GM23338 (cell line): ENCODE measurements around the gene KCNIP3. TPM values are rescaled to one million over a fixed set of nuclear protein-coding genes. Genes with fewer than 3 reads are reported as not detected.

ENCODE experiments used
- ATAC-seq: fragments of 200-7000 bp; cut with Tn5 transposase; 3 replicates; pipeline ENCODE4 v1.9.1; 2020
- DNase-seq: peaks from one replicate; pipeline ENCODE4 v3.0.0-alpha.2; 2015; ENCODE audit warnings: low spot score
- H2AFZ ChIP-seq: fragments of 200-600 bp; sonication (generic); 2 replicates; pipeline ENCODE4 v1.8.0; 2016; ENCODE audit warnings: antibody characterized with exemption, mild to moderate bottlenecking, moderate library complexity
- H3F3A ChIP-seq: fragments of 200-600 bp; sonication (generic); replicated peaks from 2 replicates; pipeline ENCODE4 v1.8.0; 2017; ENCODE audit warnings: antibody characterized with exemption, mixed run types, low read depth
- H3K27ac ChIP-seq: fragments of 200-600 bp; sonication (generic); 2 replicates; pipeline ENCODE4 v1.6.1; 2016; ENCODE audit warnings: low read depth
- H3K27me3 ChIP-seq: fragments of 200-600 bp; sonication (generic); 2 replicates; pipeline ENCODE4 v1.8.0; 2016; ENCODE audit warnings: mild to moderate bottlenecking, mixed run types, moderate library complexity; ENCODE audit not compliant: insufficient read depth
- H3K36me3 ChIP-seq: fragments of 200-600 bp; sonication (generic); 2 replicates; pipeline ENCODE4 v1.8.0; 2016; ENCODE audit warnings: mild to moderate bottlenecking; ENCODE audit not compliant: insufficient read depth
- H3K4me1 ChIP-seq: fragments of 200-600 bp; sonication (generic); 2 replicates; pipeline ENCODE4 v1.8.0; 2016; ENCODE audit warnings: mild to moderate bottlenecking, moderate library complexity; ENCODE audit not compliant: insufficient read depth
- H3K4me2 ChIP-seq: fragments of 200-600 bp; sonication (generic); 2 replicates; pipeline ENCODE4 v1.7.1; 2017; ENCODE audit warnings: mixed run types
- H3K4me3 ChIP-seq: fragments of 200-600 bp; sonication (generic); 2 replicates; pipeline ENCODE4 v1.6.1; 2016; ENCODE audit warnings: mixed run types
- H3K79me2 ChIP-seq: fragments of 200-600 bp; sonication (generic); replicated peaks from 2 replicates; pipeline ENCODE4 v1.8.0; 2017; ENCODE audit warnings: mild to moderate bottlenecking; ENCODE audit not compliant: insufficient read depth
- H3K9me2 ChIP-seq: fragments of 200-600 bp; sonication (generic); 2 replicates; pipeline ENCODE4 v1.8.0; 2017; ENCODE audit not compliant: insufficient read depth
- H4K20me1 ChIP-seq: fragments of 200-600 bp; sonication (generic); replicated peaks from 2 replicates; pipeline ENCODE4 v1.8.0; 2017; ENCODE audit warnings: mild to moderate bottlenecking; ENCODE audit not compliant: insufficient read depth
- H3K27ac Mint-ChIP-seq: 2 replicates; pipeline ENCODE4 v1.8.0; 2020; ENCODE audit warnings: inconsistent platforms, mild to moderate bottlenecking, moderate library complexity, mixed read lengths
- H3K27me3 Mint-ChIP-seq: 3 replicates; pipeline ENCODE4 v1.8.0; 2022; ENCODE audit warnings: low read depth, mild to moderate bottlenecking, moderate library complexity, mixed read lengths, inconsistent platforms; ENCODE audit not compliant: insufficient read depth, poor library complexity
- H3K36me3 Mint-ChIP-seq: 3 replicates; pipeline ENCODE4 v1.8.0; 2021; ENCODE audit warnings: low read depth, mild to moderate bottlenecking, inconsistent platforms, moderate library complexity, mixed read lengths
- H3K4me1 Mint-ChIP-seq: 3 replicates; pipeline ENCODE4 v1.8.0; 2020; ENCODE audit warnings: mild to moderate bottlenecking, inconsistent platforms, mixed read lengths
- H3K4me3 Mint-ChIP-seq: 3 replicates; pipeline ENCODE4 v1.8.0; 2021; ENCODE audit warnings: moderate library complexity, mild to moderate bottlenecking, inconsistent platforms, mixed read lengths
- H3K9me3 Mint-ChIP-seq: 3 replicates; pipeline ENCODE4 v1.8.0; 2020; ENCODE audit warnings: moderate library complexity, mild to moderate bottlenecking, inconsistent platforms, mixed read lengths
- CREB1 ChIP-seq: fragments of 250-450 bp; sonication (Bioruptor Pico); IDR thresholded peaks from 2 replicates; pipeline ENCODE4 v1.5.0; 2020; ENCODE audit warnings: low read depth, mild to moderate bottlenecking, moderate library complexity
- CTCF ChIP-seq, 2 experiments: fragments of 200-600 bp in 1 of 2; sonication (generic) in 1 of 2; conservative IDR thresholded peaks; 2 replicates each; pipeline versions ENCODE4 v1.5.1 to v1.6.1; 2016 to 2017; ENCODE audit warnings: antibody characterized with exemption in 2 of 2, low read depth in 2 of 2, mild to moderate bottlenecking in 2 of 2, moderate library complexity in 1 of 2
- EZH2 ChIP-seq: fragments of 200-600 bp; sonication (generic); IDR thresholded peaks from one replicate; pipeline ENCODE4 v1.8.0; 2017; ENCODE audit warnings: antibody characterized with exemption, mild to moderate bottlenecking, low read depth; ENCODE audit not compliant: unreplicated experiment
- EZH2phosphoT487 ChIP-seq: fragments of 200-600 bp; sonication (generic); IDR thresholded peaks from one replicate; pipeline ENCODE4 v1.8.1; 2018; ENCODE audit warnings: antibody characterized with exemption; ENCODE audit not compliant: unreplicated experiment
- JUNB ChIP-seq: IDR thresholded peaks from one replicate; pipeline ENCODE4 v1.6.1; 2016; ENCODE audit warnings: antibody characterized with exemption; ENCODE audit not compliant: unreplicated experiment
- POLR2AphosphoS5 ChIP-seq: IDR thresholded peaks from 2 replicates; pipeline ENCODE4 v1.6.1; 2016; ENCODE audit warnings: antibody characterized with exemption, low read depth
- STAT1 ChIP-seq: IDR thresholded peaks from one replicate; pipeline ENCODE4 v1.6.1; 2016; ENCODE audit warnings: antibody characterized with exemption; ENCODE audit not compliant: unreplicated experiment
- ZNF114 ChIP-seq: fragments of 250-450 bp; sonication (Bioruptor Pico); IDR thresholded peaks from 2 replicates; pipeline ENCODE4 v1.5.0; 2020; ENCODE audit warnings: mild to moderate bottlenecking, moderate library complexity
- ZNF331 ChIP-seq: fragments of 250-450 bp; sonication (Bioruptor Pico); IDR thresholded peaks from 2 replicates; pipeline ENCODE4 v1.5.0; 2020; ENCODE audit warnings: low read depth, mild to moderate bottlenecking, moderate library complexity
- polyA plus RNA-seq: library from polyadenylated mRNA; unstranded; fragments of >200 nt; fragmentation: Nextera tagmentation; extraction: Ambion mirVana; gene quantifications from 2 replicates; pipeline ENCODE4 v1.2.1, GENCODE V29; 2016
- total RNA-seq: library from RNA; depleted of rRNA; stranded (reverse); fragments of >200 nt; shearing (Covaris generic); gene quantifications from 2 replicates; pipeline ENCODE4 v1.2.3, GENCODE V29; 2014
- TF ChIP-seq, protein P1 (sequence below): IDR thresholded peaks from one replicate; pipeline ENCODE4 v1.6.1; 2018; ENCODE audit warnings: antibody characterized with exemption; ENCODE audit not compliant: unreplicated experiment

KCNIP3 gene
- total and polyA plus RNA-seq, 2 experiments from 2014 or later: 0.32 to 0.83 TPM

DNA sequence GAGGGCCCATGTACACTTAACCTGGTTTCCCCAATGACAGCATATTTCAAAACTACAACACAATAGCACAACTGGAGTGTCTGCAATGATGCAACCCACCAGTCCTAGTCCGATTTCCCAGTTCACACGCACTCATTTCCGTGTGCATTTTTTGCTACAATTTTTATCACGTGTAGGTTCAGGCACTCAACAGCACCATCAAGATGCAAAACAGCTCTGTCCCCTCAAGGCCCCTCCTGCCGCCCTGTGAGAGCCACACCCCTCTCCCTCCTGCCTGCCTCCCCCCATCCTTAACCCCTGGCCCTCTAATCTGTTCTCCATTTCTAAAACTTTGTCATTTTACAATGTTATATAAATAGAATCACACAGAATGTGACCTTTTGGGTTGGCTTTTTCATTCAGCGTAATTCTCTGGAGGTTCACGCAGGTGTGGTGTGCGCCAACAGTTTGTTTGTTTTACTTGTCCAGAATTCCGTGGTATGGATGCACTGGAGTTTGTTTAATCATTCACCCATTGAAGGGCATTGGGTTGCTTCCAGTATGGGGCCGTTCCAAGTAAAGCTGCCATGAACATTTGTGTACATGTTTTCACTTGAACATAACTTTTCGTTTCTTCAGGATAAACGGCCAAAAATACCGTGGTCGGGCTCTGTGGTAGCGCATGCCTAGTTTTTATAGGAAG is 8.4 kb downstream of the KCNIP3 start:
- no peaks in the 10 kb centered on the region for H3K4me1 ChIP-seq
- Mint-ChIP-seq H3K27ac (no peak overlapping the region), H3K27me3 (peaks cover 5% of the 10 kb centered on the region), H3K9me3 (no peaks in the 10 kb centered on the region), H3K4me3 (no peak overlapping the region), H3K4me1 (peaks cover 3% of the 10 kb centered on the region; the same call in 2 of the 3 replicates), H3K36me3 (no peaks in the 10 kb centered on the region)
- DNase-seq (no peak), ATAC-seq (no peak)
- H3K36me3 ChIP-seq: no peaks in the 10 kb centered on the region
- H3K79me2 ChIP-seq: no peaks in the 10 kb centered on the region
- H3K4me2 ChIP-seq: no peak overlapping the region
- no peaks in the 10 kb centered on the region for H4K20me1 ChIP-seq
- H3K9me2 ChIP-seq: no peaks in the 10 kb centered on the region
- H2AFZ ChIP-seq: no peak overlapping the region
- no peak overlapping the region for H3K4me3 ChIP-seq
- TF ChIP-seq JUNB (no peak), ZNF114 (CRISPR knock-in tag) (no peak), EZH2 (no peak), STAT1 (no peak), ZNF331 (CRISPR knock-in tag) (no peak), CREB1 (CRISPR knock-in tag) (no peak), EZH2phosphoT487 (no peak), CTCF (conservative IDR thresholded peaks at IDR 0.05; ENCODE audit: low read depth in 2 of 2) (no peak), POLR2AphosphoS5 (no peak)
- TF ChIP-seq, protein P1, sequence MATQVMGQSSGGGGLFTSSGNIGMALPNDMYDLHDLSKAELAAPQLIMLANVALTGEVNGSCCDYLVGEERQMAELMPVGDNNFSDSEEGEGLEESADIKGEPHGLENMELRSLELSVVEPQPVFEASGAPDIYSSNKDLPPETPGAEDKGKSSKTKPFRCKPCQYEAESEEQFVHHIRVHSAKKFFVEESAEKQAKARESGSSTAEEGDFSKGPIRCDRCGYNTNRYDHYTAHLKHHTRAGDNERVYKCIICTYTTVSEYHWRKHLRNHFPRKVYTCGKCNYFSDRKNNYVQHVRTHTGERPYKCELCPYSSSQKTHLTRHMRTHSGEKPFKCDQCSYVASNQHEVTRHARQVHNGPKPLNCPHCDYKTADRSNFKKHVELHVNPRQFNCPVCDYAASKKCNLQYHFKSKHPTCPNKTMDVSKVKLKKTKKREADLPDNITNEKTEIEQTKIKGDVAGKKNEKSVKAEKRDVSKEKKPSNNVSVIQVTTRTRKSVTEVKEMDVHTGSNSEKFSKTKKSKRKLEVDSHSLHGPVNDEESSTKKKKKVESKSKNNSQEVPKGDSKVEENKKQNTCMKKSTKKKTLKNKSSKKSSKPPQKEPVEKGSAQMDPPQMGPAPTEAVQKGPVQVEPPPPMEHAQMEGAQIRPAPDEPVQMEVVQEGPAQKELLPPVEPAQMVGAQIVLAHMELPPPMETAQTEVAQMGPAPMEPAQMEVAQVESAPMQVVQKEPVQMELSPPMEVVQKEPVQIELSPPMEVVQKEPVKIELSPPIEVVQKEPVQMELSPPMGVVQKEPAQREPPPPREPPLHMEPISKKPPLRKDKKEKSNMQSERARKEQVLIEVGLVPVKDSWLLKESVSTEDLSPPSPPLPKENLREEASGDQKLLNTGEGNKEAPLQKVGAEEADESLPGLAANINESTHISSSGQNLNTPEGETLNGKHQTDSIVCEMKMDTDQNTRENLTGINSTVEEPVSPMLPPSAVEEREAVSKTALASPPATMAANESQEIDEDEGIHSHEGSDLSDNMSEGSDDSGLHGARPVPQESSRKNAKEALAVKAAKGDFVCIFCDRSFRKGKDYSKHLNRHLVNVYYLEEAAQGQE: no peak
- no peaks in the 10 kb centered on the region for H3K27me3 ChIP-seq
- H3F3A ChIP-seq: no peaks in the 10 kb centered on the region
- no peak overlapping the region for H3K27ac ChIP-seq
